Measurements from ENCODE around the gene SLAIN1.
A peak's percentile ranks its signal among the peaks of the same experiment; 100 is the strongest.

The SLAIN1 gene

GRCh38 chr13:77728265-77729125, 31.0 kb downstream of the SLAIN1 start:
- Histone ChIP-seq H3K27ac (peak overlapping the region; percentile 41), H3K4me3 (ENCODE audit: low read depth in 1 of 2, low read length in 1 of 2) (no peak overlapping the region)

GRCh38 chr13:77729502-77730221, 32.2 kb downstream of the SLAIN1 start:
- peak overlapping the region; percentile 41 for H3K27ac ChIP-seq
- no peaks in the 10 kb centered on the region for H3K27me3 ChIP-seq
- TF ChIP-seq CTCF (IDR thresholded peaks at IDR 0.05) = no peak
- no peaks in the 10 kb centered on the region for H3K9me3 ChIP-seq
- no peak overlapping the region for H3K4me3 ChIP-seq (ENCODE audit: low read depth in 1 of 2, low read length in 1 of 2)
- peaks cover 29 to 39% of the 10 kb centered on the region in 2 experiments for H3K4me1 ChIP-seq (ENCODE audit: control insufficient read depth in 1 of 2, insufficient read depth in 1 of 2, low read depth in 1 of 2, low read length in 1 of 2)
- H3K36me3 ChIP-seq = no peaks in the 10 kb centered on the region

More at GRCh38 chr13:77728265-77729125, 31.0 kb downstream of the SLAIN1 start:
- Histone ChIP-seq H3K36me3 (no peaks in the 10 kb centered on the region), H3K4me1 (ENCODE audit: control insufficient read depth in 1 of 2, insufficient read depth in 1 of 2, low read depth in 1 of 2, low read length in 1 of 2) (peaks cover 29 to 39% of the 10 kb centered on the region in 2 experiments), H3K27me3 (no peaks in the 10 kb centered on the region), H3K9me3 (no peaks in the 10 kb centered on the region)
- TF ChIP-seq CTCF (IDR thresholded peaks at IDR 0.05) = no peak

- Histone ChIP-seq H3K9me3 (no peaks in the 10 kb centered on the region), H3K4me1 (ENCODE audit: control insufficient read depth in 1 of 2, insufficient read depth in 1 of 2, low read depth in 1 of 2, low read length in 1 of 2) (peaks cover 21 to 32% of the 10 kb centered on the region in 2 experiments), H3K27me3 (no peaks in the 10 kb centered on the region), H3K36me3 (no peaks in the 10 kb centered on the region), H3K27ac (no peak overlapping the region), H3K4me3 (ENCODE audit: low read depth in 1 of 2, low read length in 1 of 2) (no peak overlapping the region)
- no peak for TF ChIP-seq CTCF (IDR thresholded peaks at IDR 0.05)
Measured at GRCh38 chr13:77730572-77730971, 33.1 kb downstream of the SLAIN1 start.

GRCh38 chr13:77732287-77732686, 34.8 kb downstream of the SLAIN1 start:
- no peaks in the 10 kb centered on the region for H3K9me3 ChIP-seq
- no peak overlapping the region for H3K27ac ChIP-seq
- H3K36me3 ChIP-seq = no peaks in the 10 kb centered on the region
- H3K27me3 ChIP-seq = no peaks in the 10 kb centered on the region
- no peak overlapping the region for H3K4me3 ChIP-seq (ENCODE audit: low read depth in 1 of 2, low read length in 1 of 2)
- peaks cover 17% of the 10 kb centered on the region in 2 experiments for H3K4me1 ChIP-seq (ENCODE audit: control insufficient read depth in 1 of 2, insufficient read depth in 1 of 2, low read depth in 1 of 2, low read length in 1 of 2)
- TF ChIP-seq CTCF (IDR thresholded peaks at IDR 0.05) = no peak

- Histone ChIP-seq H3K4me1 (ENCODE audit: control insufficient read depth in 1 of 2, insufficient read depth in 1 of 2, low read depth in 1 of 2, low read length in 1 of 2) (peaks cover 18 to 20% of the 10 kb centered on the region in 2 experiments), H3K36me3 (no peaks in the 10 kb centered on the region), H3K27ac (no peak overlapping the region), H3K27me3 (no peaks in the 10 kb centered on the region), H3K4me3 (ENCODE audit: low read depth in 1 of 2, low read length in 1 of 2) (no peak overlapping the region), H3K9me3 (no peaks in the 10 kb centered on the region)
- no peak for TF ChIP-seq CTCF (IDR thresholded peaks at IDR 0.05)
Measured at GRCh38 chr13:77733674-77734073, 36.2 kb downstream of the SLAIN1 start.
